Skin epidermis (tissue), 12 donors: ENCODE results near the gene AGPAT3.

ENCODE experiments used
- H3K27ac ChIP-seq, 21 experiments: fragments of 200-600 bp; sonication (generic) in 11 of 21; one replicate each; pipeline ENCODE4 v1.5.0; 2020; ENCODE audit warnings: mild to moderate bottlenecking in 3 of 21, inconsistent platforms in 2 of 21, moderate library complexity in 2 of 21
- H3K4me3 ChIP-seq, 7 experiments: fragments of 200-600 bp; sonication (generic) in 2 of 7; one replicate each; pipeline ENCODE4 v1.5.0; 2020; ENCODE audit warnings: inconsistent platforms in 2 of 7, mild to moderate bottlenecking in 2 of 7, moderate library complexity in 1 of 7

Gene AGPAT3

GRCh38 chr21:44020551-44020950 is 155.5 kb downstream of the AGPAT3 start:
- Histone ChIP-seq H3K27ac (no peak overlapping the region), H3K4me3 (no peak overlapping the region)

- Histone ChIP-seq H3K27ac (peak overlapping the region in 2 of 21 experiments; percentile 5 to 6), H3K4me3 (no peak overlapping the region)
Measured at GRCh38 chr21:44021064-44021463, 156.0 kb downstream of the AGPAT3 start.

GRCh38 chr21:44024257-44024656 is 159.2 kb downstream of the AGPAT3 start:
- H3K27ac ChIP-seq, result peak overlapping the region in 5 of 21 experiments; percentile 5 to 66 (median 55)
- no peak overlapping the region for H3K4me3 ChIP-seq

- no peak overlapping the region for H3K4me3 ChIP-seq
- H3K27ac ChIP-seq, result peak overlapping the region in 14 of 21 experiments; percentile 20 to 78 (median 60)
Measured at GRCh38 chr21:44024887-44025353, 159.9 kb downstream of the AGPAT3 start.

GRCh38 chr21:44027607-44028286 is 162.7 kb downstream of the AGPAT3 start:
- Histone ChIP-seq H3K27ac (no peak overlapping the region), H3K4me3 (no peak overlapping the region)

GRCh38 chr21:44028287-44028659 is 163.2 kb downstream of the AGPAT3 start:
- Histone ChIP-seq H3K4me3 (no peak overlapping the region), H3K27ac (no peak overlapping the region)

- no peak overlapping the region for H3K27ac ChIP-seq
- no peak overlapping the region for H3K4me3 ChIP-seq
Measured at GRCh38 chr21:44029460-44030087, 164.6 kb downstream of the AGPAT3 start.

GRCh38 chr21:44035244-44035643 is 170.2 kb downstream of the AGPAT3 start:
- no peak overlapping the region for H3K27ac ChIP-seq
- no peak overlapping the region for H3K4me3 ChIP-seq
